Measurements from ENCODE around the gene ZBP1.

The ZBP1 gene

DNA sequence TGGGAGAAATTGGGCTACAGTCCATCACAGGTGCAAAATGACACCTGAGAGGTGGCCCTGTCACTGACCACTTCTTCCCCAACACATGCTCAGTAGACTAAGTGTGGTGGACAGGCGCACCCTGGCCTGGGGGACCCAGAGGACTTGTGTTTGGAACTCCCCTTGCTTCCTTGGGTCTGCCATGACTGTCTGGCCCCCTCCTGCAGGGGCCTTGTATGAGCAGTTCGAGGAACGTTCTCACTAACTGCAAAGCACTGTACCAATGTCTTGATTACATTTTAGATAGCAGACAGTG lies 63.3 kb downstream of the ZBP1 start:
- DNase-seq (ENCODE audit: low spot score), result no peak

DNA sequence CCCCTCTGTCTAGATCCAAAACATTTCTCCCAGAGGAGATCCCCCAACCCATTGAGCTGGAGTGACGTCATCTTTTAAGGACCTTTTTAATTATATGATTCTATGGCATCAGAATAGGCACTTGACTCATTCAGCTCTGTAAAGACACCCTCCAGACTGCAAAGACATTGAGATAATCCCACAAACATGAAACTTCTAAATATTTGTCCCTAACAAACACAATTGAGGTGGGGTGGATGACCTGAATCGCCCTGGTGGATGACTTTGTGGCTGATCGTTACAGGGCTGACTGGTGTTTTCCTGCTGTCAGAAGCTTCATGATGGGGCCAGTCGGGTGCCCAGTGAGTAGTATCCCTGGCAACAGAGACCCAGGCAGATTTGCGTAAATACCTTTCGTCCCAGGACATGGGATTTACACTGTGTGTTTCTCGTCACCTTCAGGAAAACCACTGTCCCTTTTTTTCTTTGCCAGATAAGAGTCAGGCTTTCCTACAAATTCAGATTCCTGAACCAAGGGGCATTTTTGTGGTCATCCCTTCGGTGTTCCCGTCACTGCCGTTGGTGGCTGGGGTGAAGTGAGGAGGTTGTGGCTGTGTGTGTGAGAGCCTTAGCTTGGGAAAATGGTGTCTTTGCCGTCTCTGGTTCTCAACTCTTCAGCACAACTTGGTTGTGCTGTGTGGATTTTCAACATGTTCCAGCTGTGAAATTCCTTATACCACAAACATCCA lies 64.6 kb downstream of the ZBP1 start:
- DNase-seq (ENCODE audit: low spot score), result no peak
